Measurements from ENCODE around the gene WDR59. TPM values are rescaled to one million over a fixed set of nuclear protein-coding genes. Genes with fewer than 3 reads are reported as not detected.

Gene WDR59
- polyA plus RNA-seq, 3 donors = 6.7 to 44.4 (median 7.8) TPM

GRCh38 chr16:74847202-74847601 lies 137.7 kb downstream of the WDR59 start:
- Histone ChIP-seq H3K4me3 (replicated peaks in 1 of 3; ENCODE audit: low read depth in 2 of 3, low read length in 3 of 3) (no peak overlapping the region), H3K4me2 (replicated peaks; ENCODE audit: extremely low read depth, low read length, poor library complexity, severe bottlenecking) (no peak overlapping the region), H3K79me2 (ENCODE audit: insufficient read depth, low read length) (no peaks in the 10 kb centered on the region), H3K27ac (ENCODE audit: low read depth in 1 of 2, low read length in 2 of 2) (no peak overlapping the region), H4K20me1 (ENCODE audit: insufficient read depth, low read length) (no peaks in the 10 kb centered on the region), H3K9me3 (replicated peaks in 1 of 2; ENCODE audit: control insufficient read depth in 1 of 2, insufficient read depth in 1 of 2, low read length in 2 of 2) (no peaks in the 10 kb centered on the region), H2AFZ (ENCODE audit: insufficient read depth, low read depth, low read length, poor library complexity, severe bottlenecking) (no peak overlapping the region), H3K9ac (ENCODE audit: insufficient read depth, low read length, poor library complexity, severe bottlenecking) (no peak overlapping the region), H3K4me1 (ENCODE audit: control insufficient read depth in 1 of 2, insufficient read depth in 2 of 2, low read length in 2 of 2) (no peaks in the 10 kb centered on the region), H3K27me3 (ENCODE audit: control insufficient read depth in 2 of 2, insufficient read depth in 2 of 2, low read length in 2 of 2) (no peaks in the 10 kb centered on the region), H3K36me3 (replicated peaks in 1 of 2; ENCODE audit: control insufficient read depth in 1 of 2, insufficient read depth in 2 of 2, low read length in 2 of 2) (no peaks in the 10 kb centered on the region)
- no peaks in the 10 kb centered on the region for H3K36me3 Mint-ChIP-seq
- DNase-seq = no peak
- WGBS (ENCODE audit: insufficient coverage) = no CpG with 5 or more reads among the region's 1 CpG
- TF ChIP-seq CTCF (IDR thresholded peaks at IDR 0.05) = no peak
- intact Hi-C loops (cut with micrococcal nuclease) = no loop called here
- no peak overlapping the region for H3K27ac Mint-ChIP-seq
- peaks cover 2 to 6% (median 3%) of the 10 kb centered on the region in 3 donors for H3K27me3 Mint-ChIP-seq (ENCODE audit: low read depth in 3 of 3)
- H3K9me3 Mint-ChIP-seq = no peaks in the 10 kb centered on the region
- no peaks in the 10 kb centered on the region for H3K4me1 Mint-ChIP-seq
- H3K4me3 Mint-ChIP-seq = no peak overlapping the region

GRCh38 chr16:74846714-74847113 lies 138.2 kb downstream of the WDR59 start:
- peaks cover 2 to 6% (median 3%) of the 10 kb centered on the region in 3 donors for H3K27me3 Mint-ChIP-seq (ENCODE audit: low read depth in 3 of 3)
- no peak for TF ChIP-seq CTCF (IDR thresholded peaks at IDR 0.05)
- H3K9me3 ChIP-seq (replicated peaks in 1 of 2; ENCODE audit: control insufficient read depth in 1 of 2, insufficient read depth in 1 of 2, low read length in 2 of 2) = no peaks in the 10 kb centered on the region
- no peak overlapping the region for H2AFZ ChIP-seq (ENCODE audit: insufficient read depth, low read depth, low read length, poor library complexity, severe bottlenecking)
- no peak for DNase-seq
- no peak overlapping the region for H3K9ac ChIP-seq (ENCODE audit: insufficient read depth, low read length, poor library complexity, severe bottlenecking)
- H3K4me1 ChIP-seq (ENCODE audit: control insufficient read depth in 1 of 2, insufficient read depth in 2 of 2, low read length in 2 of 2) = no peaks in the 10 kb centered on the region
- H3K4me2 ChIP-seq (replicated peaks; ENCODE audit: extremely low read depth, low read length, poor library complexity, severe bottlenecking) = no peak overlapping the region
- H4K20me1 ChIP-seq (ENCODE audit: insufficient read depth, low read length) = no peaks in the 10 kb centered on the region
- H3K27ac ChIP-seq (ENCODE audit: low read depth in 1 of 2, low read length in 2 of 2) = no peak overlapping the region
- H3K79me2 ChIP-seq (ENCODE audit: insufficient read depth, low read length) = no peaks in the 10 kb centered on the region
- 83% methylated on average over 2 of the region's 4 CpGs for WGBS (ENCODE audit: insufficient coverage)
- no peaks in the 10 kb centered on the region for H3K9me3 Mint-ChIP-seq
- no peak overlapping the region for H3K4me3 ChIP-seq (replicated peaks in 1 of 3; ENCODE audit: low read depth in 2 of 3, low read length in 3 of 3)
- no peaks in the 10 kb centered on the region for H3K27me3 ChIP-seq (ENCODE audit: control insufficient read depth in 2 of 2, insufficient read depth in 2 of 2, low read length in 2 of 2)
- no peaks in the 10 kb centered on the region for H3K36me3 Mint-ChIP-seq
- no peaks in the 10 kb centered on the region for H3K4me1 Mint-ChIP-seq
- no peak overlapping the region for H3K4me3 Mint-ChIP-seq
- intact Hi-C loops (cut with micrococcal nuclease) = no loop called here
- H3K36me3 ChIP-seq (replicated peaks in 1 of 2; ENCODE audit: control insufficient read depth in 1 of 2, insufficient read depth in 2 of 2, low read length in 2 of 2) = no peaks in the 10 kb centered on the region
- no peak overlapping the region for H3K27ac Mint-ChIP-seq
